ENCODE measurements around the gene RPN2.

- TF ChIP-seq CTCF (IDR thresholded peaks at IDR 0.05) (no peak), EZH2 (IDR thresholded peaks at IDR 0.05; ENCODE audit: borderline replicate concordance, insufficient read depth, low read depth, low read length, poor library complexity, severe bottlenecking) (no peak)
These were observed 78.4 kb downstream of the RPN2 start for GRCh38 chr20:37257530-37257929.

Measured in B cell (primary cell).